ENCODE results near the gene RANBP9. TPM values are rescaled to one million over a fixed set of nuclear protein-coding genes. Genes with fewer than 3 reads are reported as not detected.

RANBP9 gene
- total and polyA plus RNA-seq, 2 donors from 2014 or later = 16.4 to 29.0 TPM

DNA sequence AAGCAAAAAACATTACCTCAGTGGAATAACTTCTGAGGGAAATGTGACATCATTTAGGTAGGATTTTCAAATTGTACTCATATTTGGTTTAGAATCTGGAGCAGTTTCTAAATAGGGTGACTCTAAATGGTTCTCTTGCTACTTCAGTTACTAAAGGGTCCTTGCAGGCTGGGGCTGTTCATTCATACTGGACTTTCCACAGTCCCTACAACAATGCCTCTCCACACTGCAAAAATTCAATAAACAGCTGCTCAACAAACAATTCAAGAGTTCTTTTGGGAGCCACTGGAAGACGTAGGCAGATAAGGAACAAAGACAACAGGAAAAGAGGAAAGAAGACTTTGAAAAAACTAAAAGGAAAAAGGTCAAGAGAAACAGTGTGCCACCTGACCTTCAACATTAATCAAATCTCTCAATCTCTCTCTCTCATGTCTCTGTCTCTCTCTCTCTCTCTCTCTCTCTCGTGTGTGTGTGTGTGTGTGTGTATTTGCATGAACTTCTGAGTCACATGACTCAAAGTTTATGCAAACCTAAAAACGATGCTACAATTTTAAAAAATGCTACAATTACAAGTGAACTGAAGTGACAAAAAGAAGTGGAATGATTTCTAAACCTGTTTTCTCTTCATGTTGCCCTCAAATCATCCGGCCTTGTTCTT is 82.0 kb downstream of the RANBP9 start:
- intact Hi-C loops (cut with DNase I) = no loop called here
- H3K27me3 ChIP-seq (ENCODE audit: control insufficient read depth, insufficient read depth, low read length) = no peaks in the 10 kb centered on the region
- DNase-seq = no peak
- H3K36me3 ChIP-seq (ENCODE audit: control insufficient read depth in 2 of 3, insufficient read depth in 3 of 3, low read length in 3 of 3) = peaks cover 5 to 29% (median 13%) of the 10 kb centered on the region in 3 donors
- no peak for FAIRE-seq
- H3K4me3 ChIP-seq (ENCODE audit: low read length in 3 of 3) = no peak overlapping the region
- H3K9ac ChIP-seq (ENCODE audit: low read length in 3 of 3) = no peak overlapping the region
- TF ChIP-seq, protein P1, sequence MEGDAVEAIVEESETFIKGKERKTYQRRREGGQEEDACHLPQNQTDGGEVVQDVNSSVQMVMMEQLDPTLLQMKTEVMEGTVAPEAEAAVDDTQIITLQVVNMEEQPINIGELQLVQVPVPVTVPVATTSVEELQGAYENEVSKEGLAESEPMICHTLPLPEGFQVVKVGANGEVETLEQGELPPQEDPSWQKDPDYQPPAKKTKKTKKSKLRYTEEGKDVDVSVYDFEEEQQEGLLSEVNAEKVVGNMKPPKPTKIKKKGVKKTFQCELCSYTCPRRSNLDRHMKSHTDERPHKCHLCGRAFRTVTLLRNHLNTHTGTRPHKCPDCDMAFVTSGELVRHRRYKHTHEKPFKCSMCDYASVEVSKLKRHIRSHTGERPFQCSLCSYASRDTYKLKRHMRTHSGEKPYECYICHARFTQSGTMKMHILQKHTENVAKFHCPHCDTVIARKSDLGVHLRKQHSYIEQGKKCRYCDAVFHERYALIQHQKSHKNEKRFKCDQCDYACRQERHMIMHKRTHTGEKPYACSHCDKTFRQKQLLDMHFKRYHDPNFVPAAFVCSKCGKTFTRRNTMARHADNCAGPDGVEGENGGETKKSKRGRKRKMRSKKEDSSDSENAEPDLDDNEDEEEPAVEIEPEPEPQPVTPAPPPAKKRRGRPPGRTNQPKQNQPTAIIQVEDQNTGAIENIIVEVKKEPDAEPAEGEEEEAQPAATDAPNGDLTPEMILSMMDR (IDR thresholded peaks at IDR 0.05; ENCODE audit: borderline replicate concordance, extremely low read depth, insufficient read depth) = no peak
- H3K27ac ChIP-seq (ENCODE audit: low read depth in 2 of 2, low read length in 2 of 2) = no peak overlapping the region
- no peaks in the 10 kb centered on the region for H3K4me1 ChIP-seq (ENCODE audit: control insufficient read depth in 2 of 3, insufficient read depth in 2 of 3, low read depth in 1 of 3, low read length in 3 of 3)
- no peaks in the 10 kb centered on the region for H3K9me3 ChIP-seq (ENCODE audit: control insufficient read depth in 2 of 3, insufficient read depth in 1 of 3, low read length in 3 of 3)

DNA sequence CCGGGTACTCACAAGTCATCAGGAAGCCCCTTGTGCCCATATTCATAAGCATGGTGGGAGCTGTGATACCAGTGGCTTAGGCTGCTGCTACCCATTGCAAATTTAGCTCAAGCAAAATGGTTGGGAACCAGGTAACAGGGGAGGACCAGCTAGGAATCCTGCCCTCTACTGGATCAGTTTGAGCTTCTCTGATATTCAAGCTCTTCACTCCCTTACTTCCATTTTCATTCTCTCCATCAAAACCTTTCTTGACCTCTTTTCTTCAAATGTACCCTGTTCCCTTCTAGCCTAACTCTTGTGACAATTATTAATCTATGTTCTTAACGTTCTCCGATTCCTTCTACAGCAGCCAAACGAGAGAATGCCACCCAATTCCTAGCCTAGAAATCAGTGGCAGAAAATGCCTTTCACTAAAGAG is 86.8 kb downstream of the RANBP9 start:
- Histone ChIP-seq H3K9ac (ENCODE audit: low read length in 3 of 3) (no peak overlapping the region), H3K36me3 (ENCODE audit: control insufficient read depth in 2 of 3, insufficient read depth in 3 of 3, low read length in 3 of 3) (peaks cover 6 to 48% (median 26%) of the 10 kb centered on the region in 3 donors), H3K4me3 (ENCODE audit: low read length in 3 of 3) (no peak overlapping the region), H3K27ac (ENCODE audit: low read depth in 2 of 2, low read length in 2 of 2) (no peak overlapping the region), H3K27me3 (ENCODE audit: control insufficient read depth, insufficient read depth, low read length) (no peaks in the 10 kb centered on the region), H3K9me3 (ENCODE audit: control insufficient read depth in 2 of 3, insufficient read depth in 1 of 3, low read length in 3 of 3) (no peaks in the 10 kb centered on the region), H3K4me1 (ENCODE audit: control insufficient read depth in 2 of 3, insufficient read depth in 2 of 3, low read depth in 1 of 3, low read length in 3 of 3) (no peaks in the 10 kb centered on the region)
- DNase-seq = peak in 2 of 5 donors; percentile 31 to 39
- intact Hi-C loops (cut with DNase I) = no loop called here
- TF ChIP-seq, protein P1 (IDR thresholded peaks at IDR 0.05; ENCODE audit: borderline replicate concordance, extremely low read depth, insufficient read depth) = peak; percentile 37
- FAIRE-seq = no peak

DNA sequence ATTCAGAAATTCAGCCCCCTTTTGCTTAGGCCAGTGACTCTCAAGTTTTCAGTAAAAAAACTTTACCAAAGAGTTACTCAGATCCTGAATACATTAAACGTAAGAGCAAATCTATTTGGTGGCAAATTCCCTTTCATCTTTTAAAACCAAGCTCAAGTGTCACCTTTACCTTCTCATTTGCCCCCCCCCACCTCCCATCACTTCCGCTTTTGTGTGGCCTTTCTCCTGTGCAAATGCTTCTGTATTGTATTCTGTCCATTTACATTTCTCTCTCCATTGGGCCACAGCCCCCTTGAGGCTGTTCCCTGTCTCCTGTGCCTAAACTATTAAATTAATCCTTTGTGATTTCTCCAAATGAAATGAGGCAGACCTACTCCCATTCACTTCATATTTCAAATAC is 94.6 kb downstream of the RANBP9 start:
- H3K9me3 ChIP-seq (ENCODE audit: control insufficient read depth in 2 of 3, insufficient read depth in 1 of 3, low read length in 3 of 3) = no peaks in the 10 kb centered on the region
- DNase-seq (no peak), FAIRE-seq (no peak)
- no peak overlapping the region for H3K27ac ChIP-seq (ENCODE audit: low read depth in 2 of 2, low read length in 2 of 2)
- intact Hi-C loops (cut with DNase I) = no loop called here
- peaks cover 6 to 41% (median 19%) of the 10 kb centered on the region in 3 donors for H3K36me3 ChIP-seq (ENCODE audit: control insufficient read depth in 2 of 3, insufficient read depth in 3 of 3, low read length in 3 of 3)
- TF ChIP-seq, protein P1 (IDR thresholded peaks at IDR 0.05; ENCODE audit: borderline replicate concordance, extremely low read depth, insufficient read depth) = no peak
- H3K4me3 ChIP-seq (ENCODE audit: low read length in 3 of 3) = no peak overlapping the region
- peaks cover 0 to 13% (median 5%) of the 10 kb centered on the region in 3 donors for H3K4me1 ChIP-seq (ENCODE audit: control insufficient read depth in 2 of 3, insufficient read depth in 2 of 3, low read depth in 1 of 3, low read length in 3 of 3)
- H3K27me3 ChIP-seq (ENCODE audit: control insufficient read depth, insufficient read depth, low read length) = no peaks in the 10 kb centered on the region
- H3K9ac ChIP-seq (ENCODE audit: low read length in 3 of 3) = no peak overlapping the region

Measured in kidney (tissue), 14 donors.